Activated CD4-positive, alpha-beta T cell treated with anti-CD3 and anti-CD28 coated beads for 36 hours (primary cell): ENCODE results near the gene PLA2G4E. TPM values are rescaled to one million over a fixed set of nuclear protein-coding genes. Genes with fewer than 3 reads are reported as not detected.

Experiments used
- ATAC-seq: fragments of 200-7000 bp; cut with Tn5 transposase; one replicate; pipeline ENCODE4 v1.10.0; 2021; ENCODE audit warnings: mild to moderate bottlenecking, moderate library complexity
- CTCF ChIA-PET: fragments of 350-600 bp; sonication (Branson Sonifier 250); formaldehyde crosslinking; loops from one replicate; lab custom pipeline; 2021; ENCODE audit warnings: antibody characterized with exemption; lab: Charles Lee
- POLR2A ChIA-PET: fragments of 350-600 bp; sonication (Branson Sonifier 250); formaldehyde crosslinking; loops from one replicate; lab custom pipeline; 2021; ENCODE audit warnings: antibody characterized with exemption, inconsistent platforms; lab: Charles Lee
- DNase-seq: peaks from one replicate; pipeline ENCODE4 v3.0.0-alpha.2; 2020
- H3K27ac Mint-ChIP-seq: one replicate; pipeline ENCODE4 v1.8.0; 2021; ENCODE audit warnings: mixed read lengths
- H3K27me3 Mint-ChIP-seq: one replicate; pipeline ENCODE4 v1.8.0; 2021; ENCODE audit warnings: mixed read lengths
- H3K36me3 Mint-ChIP-seq: one replicate; pipeline ENCODE4 v1.8.0; 2021; ENCODE audit warnings: low read depth, mixed read lengths
- H3K4me1 Mint-ChIP-seq: one replicate; pipeline ENCODE4 v1.8.0; 2021; ENCODE audit warnings: mixed read lengths
- H3K4me3 Mint-ChIP-seq: one replicate; pipeline ENCODE4 v1.8.0; 2021; ENCODE audit warnings: mild to moderate bottlenecking, moderate library complexity, mixed read lengths
- H3K9me3 Mint-ChIP-seq: one replicate; pipeline ENCODE4 v1.8.0; 2021; ENCODE audit warnings: low read depth, mixed read lengths
- intact Hi-C, 2 experiments: fragments of 100-400 bp; cut with DNase I in 1 of 2; cut with micrococcal nuclease in 1 of 2; formaldehyde crosslinking; loops; one replicate each; pipeline versions ENCODE4 v1.14.2 to v1.15.1; 2022 to 2024; cut with DNase I, micrococcal nuclease
- total RNA-seq, 2 experiments: library from RNA; stranded (reverse); gene quantifications; one replicate each; pipeline ENCODE4 v1.2.3, GENCODE V29; 2021

Gene PLA2G4E
- total RNA-seq, 2 experiments from 2014 or later = not detected

- no peak for DNase-seq
- no peaks in the 10 kb centered on the region for H3K27me3 Mint-ChIP-seq
- H3K4me1 Mint-ChIP-seq = peaks cover 5% of the 10 kb centered on the region
- CTCF ChIA-PET = interaction anchor here (0.7 to 1.3 kb wide), 4 partner anchors 11 to 56 kb away, joined by 3 to 4 read pairs (median 4); no protein-coding TSS in a partner anchor
- ATAC-seq = no peak
- POLR2A ChIA-PET = no interaction called here
- intact Hi-C loops = no loop called here
- H3K36me3 Mint-ChIP-seq = no peaks in the 10 kb centered on the region
- no peak overlapping the region for H3K4me3 Mint-ChIP-seq
- no peaks in the 10 kb centered on the region for H3K9me3 Mint-ChIP-seq
- no peak overlapping the region for H3K27ac Mint-ChIP-seq
Measured at GRCh38 chr15:42001236-42001635, 19.6 kb downstream of the PLA2G4E start.

GRCh38 chr15:41999290-42000285, 21.3 kb downstream of the PLA2G4E start:
- Mint-ChIP-seq H3K4me3 (no peak overlapping the region), H3K36me3 (no peaks in the 10 kb centered on the region), H3K27me3 (no peaks in the 10 kb centered on the region), H3K27ac (no peak overlapping the region), H3K4me1 (peaks cover 5% of the 10 kb centered on the region), H3K9me3 (no peaks in the 10 kb centered on the region)
- DNase-seq (no peak), ATAC-seq (peak; percentile 70)
- intact Hi-C loops = no loop called here
- POLR2A ChIA-PET = interaction anchor here (0.6 kb wide), 1 partner anchor 576 kb away, joined by 3 read pairs; the partner anchor contains the start of gene STARD9
- CTCF ChIA-PET = interaction anchor here (0.6 to 1.2 kb wide), 4 partner anchors 10 to 194 kb away, joined by 3 to 6 read pairs (median 4); partner anchors contain the start of gene EHD4

GRCh38 chr15:41997845-41998244, 23.0 kb downstream of the PLA2G4E start:
- intact Hi-C loops = no loop called here
- no peak for ATAC-seq
- Mint-ChIP-seq H3K4me1 (peaks cover 5% of the 10 kb centered on the region), H3K9me3 (no peaks in the 10 kb centered on the region), H3K27me3 (no peaks in the 10 kb centered on the region), H3K27ac (no peak overlapping the region), H3K36me3 (no peaks in the 10 kb centered on the region), H3K4me3 (no peak overlapping the region)
- no peak for DNase-seq
- CTCF ChIA-PET = interaction anchor here (0.6 to 2.0 kb wide), 6 partner anchors 8 to 151 kb away, joined by 3 to 8 read pairs (median 4); no protein-coding TSS in a partner anchor
- POLR2A ChIA-PET = no interaction called here

GRCh38 chr15:41996921-41997592, 23.8 kb downstream of the PLA2G4E start:
- Mint-ChIP-seq H3K9me3 (no peaks in the 10 kb centered on the region), H3K4me1 (peaks cover 5% of the 10 kb centered on the region), H3K27ac (no peak overlapping the region), H3K27me3 (no peaks in the 10 kb centered on the region), H3K4me3 (no peak overlapping the region), H3K36me3 (no peaks in the 10 kb centered on the region)
- ChIA-PET CTCF (interaction anchor here (0.6 to 2.0 kb wide), 5 partner anchors 7 to 152 kb away, joined by 3 to 8 read pairs (median 4); no protein-coding TSS in a partner anchor), POLR2A (no interaction called here)
- no peak for DNase-seq
- intact Hi-C loops = no loop called here
- ATAC-seq = no peak

- ATAC-seq = no peak
- ChIA-PET CTCF (interaction anchor here (0.5 to 1.5 kb wide), 4 partner anchors 52 to 88 kb away, joined by 3 to 5 read pairs (median 4); no protein-coding TSS in a partner anchor), POLR2A (no interaction called here)
- DNase-seq = no peak
- peaks cover 5% of the 10 kb centered on the region for H3K4me1 Mint-ChIP-seq
- intact Hi-C loops = no loop called here
- H3K27ac Mint-ChIP-seq = no peak overlapping the region
- H3K9me3 Mint-ChIP-seq = no peaks in the 10 kb centered on the region
- no peaks in the 10 kb centered on the region for H3K36me3 Mint-ChIP-seq
- H3K27me3 Mint-ChIP-seq = no peaks in the 10 kb centered on the region
- no peak overlapping the region for H3K4me3 Mint-ChIP-seq
Measured at GRCh38 chr15:41996376-41996775, 24.5 kb downstream of the PLA2G4E start.

- H3K4me3 Mint-ChIP-seq = no peak overlapping the region
- no peaks in the 10 kb centered on the region for H3K36me3 Mint-ChIP-seq
- POLR2A ChIA-PET = no interaction called here
- DNase-seq (no peak), ATAC-seq (no peak)
- H3K4me1 Mint-ChIP-seq = peaks cover 5% of the 10 kb centered on the region
- CTCF ChIA-PET = interaction anchor here (0.6 to 1.5 kb wide), 8 partner anchors 55 to 451 kb away, joined by 3 to 5 read pairs (median 4); no protein-coding TSS in a partner anchor
- H3K27ac Mint-ChIP-seq = no peak overlapping the region
- no peaks in the 10 kb centered on the region for H3K27me3 Mint-ChIP-seq
- H3K9me3 Mint-ChIP-seq = no peaks in the 10 kb centered on the region
- intact Hi-C loops = no loop called here
Measured at GRCh38 chr15:41995476-41995855, 25.4 kb downstream of the PLA2G4E start.

- no peaks in the 10 kb centered on the region for H3K27me3 Mint-ChIP-seq
Measured at GRCh38 chr15:41994772-41995475, 25.9 kb downstream of the PLA2G4E start.

GRCh38 chr15:41994171-41994650, 26.6 kb downstream of the PLA2G4E start:
- Mint-ChIP-seq H3K4me1 (peaks cover 1% of the 10 kb centered on the region), H3K4me3 (no peak overlapping the region), H3K27me3 (no peaks in the 10 kb centered on the region), H3K27ac (no peak overlapping the region), H3K36me3 (no peaks in the 10 kb centered on the region), H3K9me3 (no peaks in the 10 kb centered on the region)
- DNase-seq (no peak), ATAC-seq (no peak)
- ChIA-PET CTCF (no interaction called here), POLR2A (no interaction called here)
- intact Hi-C loops = no loop called here

More at GRCh38 chr15:41994772-41995475, 25.9 kb downstream of the PLA2G4E start:
- Mint-ChIP-seq H3K9me3 (no peaks in the 10 kb centered on the region), H3K27ac (no peak overlapping the region), H3K4me1 (peaks cover 5% of the 10 kb centered on the region), H3K4me3 (no peak overlapping the region), H3K36me3 (no peaks in the 10 kb centered on the region)
- POLR2A ChIA-PET = no interaction called here
- intact Hi-C loops = no loop called here
- CTCF ChIA-PET = interaction anchor here (0.6 to 1.5 kb wide), 6 partner anchors 61 to 90 kb away, joined by 3 to 5 read pairs (median 4); no protein-coding TSS in a partner anchor
- no peak for DNase-seq
- no peak for ATAC-seq

GRCh38 chr15:41993472-41994170, 27.2 kb downstream of the PLA2G4E start:
- no peaks in the 10 kb centered on the region for H3K36me3 Mint-ChIP-seq
- POLR2A ChIA-PET = no interaction called here
- no peaks in the 10 kb centered on the region for H3K27me3 Mint-ChIP-seq

GRCh38 chr15:41992803-41993190, 28.0 kb downstream of the PLA2G4E start:
- Mint-ChIP-seq H3K4me3 (no peak overlapping the region), H3K27ac (no peak overlapping the region), H3K4me1 (no peaks in the 10 kb centered on the region), H3K9me3 (no peaks in the 10 kb centered on the region), H3K36me3 (no peaks in the 10 kb centered on the region), H3K27me3 (no peaks in the 10 kb centered on the region)
- ChIA-PET POLR2A (no interaction called here), CTCF (interaction anchor here (0.6 to 2.0 kb wide), 8 partner anchors 9 to 91 kb away, joined by 3 to 7 read pairs (median 3); no protein-coding TSS in a partner anchor)
- ATAC-seq (no peak), DNase-seq (no peak)
- intact Hi-C loops = no loop called here

More at GRCh38 chr15:41993472-41994170, 27.2 kb downstream of the PLA2G4E start:
- H3K4me1 Mint-ChIP-seq = no peaks in the 10 kb centered on the region
- no peak for ATAC-seq
- DNase-seq = no peak
- no peak overlapping the region for H3K27ac Mint-ChIP-seq
- H3K4me3 Mint-ChIP-seq = no peak overlapping the region
- CTCF ChIA-PET = interaction anchor here (0.6 to 2.0 kb wide), 6 partner anchors 10 to 90 kb away, joined by 3 to 7 read pairs (median 3); no protein-coding TSS in a partner anchor
- H3K9me3 Mint-ChIP-seq = no peaks in the 10 kb centered on the region
- intact Hi-C loops = no loop called here
